HG02642 (cell line): ENCODE results near the gene ADD1.
"Not testable (repeated sequence)": the region's sequence is repeated elsewhere in the genome, so short reads cannot be mapped to it uniquely, and the experiment has no call there.

Experiments
- ATAC-seq: cut with Tn5 transposase; IDR thresholded peaks from one replicate; pipeline ENCODE4 v1.9.1; 2021; ENCODE audit warnings: mild to moderate bottlenecking; ENCODE audit not compliant: unreplicated experiment, poor library complexity

The ADD1 gene

DNA sequence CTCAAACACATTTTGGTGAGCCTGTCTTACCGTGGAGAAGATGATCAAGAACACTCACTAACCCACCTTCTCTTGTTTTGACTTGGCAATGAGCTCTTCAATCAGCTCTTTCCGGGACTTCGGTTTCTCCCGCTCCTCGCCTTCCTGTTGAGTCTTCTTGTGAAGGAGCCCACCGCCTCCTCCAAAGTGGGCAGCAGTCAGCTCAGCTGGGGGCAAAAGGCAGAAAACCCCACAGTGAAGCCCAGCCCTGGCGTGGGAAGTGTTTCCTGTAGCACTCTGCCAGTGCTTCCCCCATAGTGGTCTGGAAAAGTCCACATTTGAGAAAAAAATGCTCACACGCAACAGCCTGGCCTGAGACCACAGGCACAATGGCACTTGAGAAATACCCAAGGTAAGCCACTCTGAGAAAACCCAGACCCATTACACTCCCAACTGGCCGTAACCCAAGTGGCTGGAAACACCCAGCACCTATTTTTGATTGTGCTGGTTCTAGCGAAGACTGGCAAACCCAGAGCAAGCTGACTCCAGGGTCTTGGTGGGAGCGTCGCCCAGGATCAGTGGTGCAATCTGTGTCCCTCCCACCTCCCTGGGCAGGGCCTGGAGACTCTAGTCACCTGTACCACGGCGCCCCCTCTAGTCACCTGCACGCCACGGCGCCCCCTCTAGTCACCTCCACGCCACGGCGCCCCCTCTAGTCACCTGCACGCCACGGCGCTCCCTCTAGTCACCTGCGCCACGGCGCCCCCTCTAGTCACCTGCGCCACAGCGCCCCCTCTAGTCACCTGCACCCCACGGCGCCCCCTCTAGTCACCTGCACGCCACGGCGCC lies 110.9 kb downstream of the ADD1 start:
- ATAC-seq, result peak; percentile 66

- ATAC-seq, result not testable (repeated sequence)
These were observed 111.8 kb downstream of the ADD1 start for GRCh38 chr4:2955186-2956044.

DNA sequence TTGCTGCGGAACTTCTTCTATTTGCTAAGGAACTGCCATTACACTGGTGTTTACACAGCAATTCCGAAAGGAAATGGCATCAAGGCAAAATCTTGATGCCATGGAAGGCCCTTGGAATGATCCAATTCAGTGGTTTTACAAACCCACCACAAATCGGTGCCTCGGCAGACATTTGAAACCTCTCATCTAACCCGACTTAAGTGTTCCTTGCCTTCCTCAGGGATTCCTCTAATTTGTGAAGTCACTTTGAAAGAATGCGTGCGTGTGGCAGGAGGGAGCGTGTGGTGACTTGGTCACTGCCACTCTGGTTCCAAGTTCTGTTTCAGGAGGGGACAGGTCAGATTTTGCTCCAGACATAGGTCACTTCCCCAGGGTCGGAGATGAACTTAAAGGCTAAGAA lies 114.8 kb downstream of the ADD1 start:
- no peak for ATAC-seq

DNA sequence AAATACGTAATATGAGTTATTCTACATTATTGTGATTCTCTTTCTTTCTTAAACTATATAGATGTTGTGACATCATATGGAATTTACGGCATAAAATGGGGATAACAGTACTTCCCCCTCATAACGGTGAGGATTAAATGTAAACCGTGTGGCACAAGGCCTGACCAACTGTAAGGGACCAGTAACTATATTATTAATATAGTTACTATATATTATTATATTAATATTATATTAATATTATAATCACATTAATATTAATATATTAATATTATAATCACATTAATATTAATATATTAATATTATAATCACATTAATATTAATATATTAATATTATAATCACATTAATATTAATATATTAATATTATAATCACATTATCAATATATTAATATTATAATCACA lies 116.8 kb downstream of the ADD1 start:
- not testable (repeated sequence) for ATAC-seq

GRCh38 chr4:2961421-2961810 lies 117.8 kb downstream of the ADD1 start:
- no peak for ATAC-seq

- ATAC-seq, result no peak
These were observed 118.3 kb downstream of the ADD1 start for GRCh38 chr4:2961811-2962441.

DNA sequence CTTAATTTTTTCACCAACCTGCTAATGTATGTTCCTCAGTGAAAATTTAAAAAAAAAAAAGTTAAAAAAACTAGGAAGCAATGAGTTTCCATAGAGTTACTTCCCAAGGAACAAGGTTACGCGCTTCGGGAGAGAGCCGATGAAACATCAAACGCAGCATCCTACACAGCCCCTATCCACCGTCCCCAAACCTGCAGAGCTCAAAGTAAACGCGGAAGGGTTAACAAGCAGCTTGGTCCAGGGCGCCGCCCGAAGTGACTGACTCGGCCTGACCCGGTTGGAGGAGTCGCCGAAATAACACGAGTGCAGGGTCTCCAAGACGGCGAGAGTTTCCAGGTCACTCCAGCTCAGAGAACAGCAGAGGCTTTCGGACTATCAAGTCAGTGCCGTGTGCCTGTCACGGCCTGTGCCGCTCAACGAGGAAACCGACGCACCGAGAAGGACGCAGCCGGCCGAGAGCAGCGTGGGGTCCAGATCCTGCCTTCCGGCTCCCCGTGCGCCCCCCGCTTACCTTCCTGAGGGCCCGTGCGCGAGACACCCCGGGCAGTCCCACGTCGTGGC lies 119.0 kb downstream of the ADD1 start:
- ATAC-seq, result peak; percentile 33

DNA sequence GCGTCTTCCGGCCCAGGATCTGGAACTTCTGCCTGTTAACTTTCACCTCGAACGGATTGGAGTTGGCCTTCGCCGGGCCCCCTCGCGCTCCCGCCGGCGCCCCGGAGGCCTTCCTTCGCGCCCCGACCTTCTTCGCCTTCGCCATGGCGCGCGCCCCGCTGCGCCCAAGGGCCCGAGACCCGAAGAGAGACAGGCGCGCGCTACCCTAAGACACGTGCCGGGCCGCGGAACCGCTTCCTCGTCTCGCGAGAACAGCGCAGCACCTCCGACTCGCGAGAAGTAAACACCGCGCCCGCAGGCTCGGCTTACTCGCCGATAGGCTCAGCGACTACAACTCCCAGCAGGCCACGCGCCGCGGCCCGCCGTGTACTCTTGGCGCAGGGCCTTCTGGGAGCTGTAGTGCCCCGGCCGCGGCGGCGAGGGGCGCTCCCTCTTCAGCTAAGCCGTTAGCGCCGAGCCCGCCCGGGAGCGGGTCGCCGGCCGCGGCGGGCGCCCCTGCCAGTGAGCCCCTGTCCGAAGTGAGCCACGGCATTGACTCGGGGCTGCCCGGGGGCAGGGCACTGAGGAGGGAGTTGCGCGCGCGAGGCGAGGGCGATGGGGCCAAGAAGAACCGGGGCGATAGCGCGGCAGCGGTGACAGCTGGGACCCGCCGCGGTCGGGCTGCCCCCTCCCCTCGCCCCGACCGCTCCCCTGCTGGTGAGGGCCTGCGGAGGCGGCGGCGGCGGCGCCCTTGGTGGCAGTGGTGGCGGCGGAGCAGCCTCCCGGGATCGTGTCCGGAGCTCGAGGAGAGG lies 119.7 kb downstream of the ADD1 start, which contains the start of the genes GRK4 and NOP14:
GRK4 (plus strand) TSS at position 397 of the 791 bp plus-strand sequence. CDS start 500 bp downstream, outside the sequence.
NOP14 (minus strand) TSS at position 232 of the 791 bp plus-strand sequence; CDS start at position 145, 87 bp downstream.
- peak; percentile 92 for ATAC-seq

GRCh38 chr4:2963966-2964471 lies 120.4 kb downstream of the ADD1 start:
- peak; percentile 32 for ATAC-seq

GRCh38 chr4:2964706-2965258 lies 121.1 kb downstream of the ADD1 start:
- no peak for ATAC-seq

DNA sequence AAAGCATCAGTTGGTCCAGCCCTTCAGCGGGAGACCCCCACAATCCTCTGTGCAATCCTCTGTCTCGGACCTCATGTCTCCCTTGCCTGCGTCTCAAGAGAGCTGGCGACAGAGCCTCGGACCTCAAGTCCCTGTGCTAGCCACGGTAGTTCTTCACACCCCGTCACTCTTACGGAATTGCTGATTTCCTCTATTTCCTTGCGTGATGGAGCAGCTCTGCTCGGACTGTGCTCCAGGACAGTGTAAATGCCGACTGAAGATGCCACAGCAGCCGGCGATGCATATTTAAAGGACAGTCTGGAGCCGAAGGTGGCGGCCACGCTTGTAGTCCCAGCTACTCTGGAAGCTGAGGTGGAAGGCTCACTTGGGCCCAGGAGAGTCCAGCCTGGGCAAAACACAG lies 121.6 kb downstream of the ADD1 start:
- no peak for ATAC-seq

DNA sequence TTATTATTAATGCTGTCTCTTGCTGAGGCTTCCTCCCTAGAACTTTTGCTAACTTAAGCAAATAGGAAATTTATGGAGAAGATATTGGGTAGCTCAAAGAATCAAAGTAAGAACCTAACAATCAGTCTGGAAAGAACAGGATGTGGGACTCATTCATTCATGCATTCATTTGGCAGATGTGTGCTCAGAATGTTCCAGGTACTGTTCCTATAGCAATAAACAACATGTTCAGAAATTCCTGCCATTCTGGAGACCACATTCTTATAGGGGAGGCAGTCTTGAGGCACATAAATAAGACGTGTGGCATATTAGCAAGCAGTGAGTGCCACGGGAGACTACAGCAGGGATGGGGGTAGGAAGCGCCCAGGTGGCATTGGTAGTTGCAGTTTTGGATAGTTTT lies 124.7 kb downstream of the ADD1 start:
- ATAC-seq, result no peak

DNA sequence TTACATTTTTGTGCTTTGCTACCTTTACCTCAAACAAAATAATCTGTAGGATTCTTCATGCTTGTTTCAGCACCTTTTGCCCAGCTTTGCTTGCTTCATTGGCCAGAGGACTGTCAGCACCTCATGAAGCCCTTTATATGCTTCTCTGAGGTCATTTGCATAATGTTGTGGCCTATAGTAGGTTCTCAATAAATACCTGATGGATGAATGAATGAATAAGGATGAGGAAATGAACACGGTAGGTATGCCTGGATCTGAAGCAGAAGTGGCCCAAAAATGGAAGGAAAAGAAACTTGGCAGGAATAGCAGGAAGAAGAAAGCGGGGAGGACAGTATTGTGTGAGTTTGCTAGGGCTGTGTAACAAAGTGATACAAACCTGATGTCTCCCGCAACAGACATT lies 127.6 kb downstream of the ADD1 start:
- no peak for ATAC-seq

DNA sequence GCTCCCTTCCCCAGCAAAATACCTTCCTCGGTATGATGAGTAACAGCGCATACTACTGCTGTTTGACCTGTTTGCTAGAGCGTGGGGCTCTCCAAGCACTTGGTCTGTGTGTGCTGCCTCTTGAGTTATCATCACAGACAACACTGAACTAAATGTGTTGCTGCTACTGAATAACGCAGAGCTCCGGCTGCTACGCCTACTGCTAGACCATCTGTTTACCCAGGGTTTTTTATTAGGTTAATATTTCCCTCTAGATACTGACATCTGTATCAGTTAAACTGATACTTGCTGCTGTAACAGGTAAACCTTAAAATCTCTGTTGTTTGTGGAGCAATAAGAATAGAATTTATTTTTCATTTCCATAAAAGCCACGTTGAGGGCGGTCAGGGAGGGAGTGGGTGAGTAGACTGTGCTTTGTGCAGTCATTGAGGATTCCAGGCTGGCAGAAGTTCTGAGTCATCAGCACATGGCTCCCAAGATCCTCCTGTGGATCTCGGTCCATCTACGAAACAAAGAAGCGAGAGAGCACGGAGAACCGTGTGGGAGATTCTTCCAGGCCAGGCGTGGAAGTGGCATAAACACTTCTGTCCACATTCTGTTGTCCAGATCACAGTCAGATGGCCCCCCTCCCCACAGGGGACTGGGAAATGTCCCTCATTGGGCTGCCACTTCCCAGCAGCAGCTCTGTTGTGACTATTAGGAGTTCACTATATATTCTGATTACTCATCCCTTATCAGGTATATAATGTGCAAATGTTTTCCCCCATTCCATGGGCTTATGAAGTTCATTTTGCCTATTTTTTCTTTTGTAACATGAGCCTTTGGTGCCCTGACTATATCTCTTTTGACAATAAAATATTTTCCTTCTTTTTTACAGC lies 133.8 kb downstream of the ADD1 start:
- no peak for ATAC-seq
